Mesodermal cell (in vitro differentiated cells): ENCODE measurements around the gene NPBWR2.
"Not testable (repeated sequence)": the region's sequence is repeated elsewhere in the genome, so short reads cannot be mapped to it uniquely, and the experiment has no call there.

Source experiments
- H3K27ac ChIP-seq: 2 replicates; pipeline ENCODE4 v1.7.0; 2013; ENCODE audit warnings: mild to moderate bottlenecking, low read depth, low read length, moderate library complexity; ENCODE audit not compliant: severe bottlenecking
- H3K36me3 ChIP-seq: 2 replicates; pipeline ENCODE4 v1.7.1; 2013; ENCODE audit warnings: mild to moderate bottlenecking, low read length, moderate library complexity; ENCODE audit not compliant: control insufficient read depth, insufficient read depth
- H3K4me1 ChIP-seq: one replicate; pipeline ENCODE4 v1.7.1; 2013; ENCODE audit warnings: mild to moderate bottlenecking, low read length; ENCODE audit not compliant: insufficient read depth, control insufficient read depth, poor library complexity, severe bottlenecking
- H3K4me3 ChIP-seq: 2 replicates; pipeline ENCODE4 v1.7.0; 2013; ENCODE audit warnings: low read length, control low read depth, mild to moderate bottlenecking; ENCODE audit not compliant: insufficient read depth, poor library complexity, severe bottlenecking; ENCODE audit errors: extremely low read depth
- H3K9me3 ChIP-seq: 2 replicates; pipeline ENCODE4 v1.7.1; 2013; ENCODE audit warnings: mild to moderate bottlenecking, low read length, moderate library complexity; ENCODE audit not compliant: control insufficient read depth
- WGBS, 2 experiments: methylation state at CpG; one replicate each; pipeline ENCODE4 v1.1.5; 2013; ENCODE audit warnings: missing lambda C conversion rate in 2 of 2; ENCODE audit not compliant: insufficient coverage in 2 of 2; 5-methylcytosine and 5-hydroxymethylcytosine counted together

Gene NPBWR2

GRCh38 chr20:64142590-64142989 is 35.2 kb upstream of the NPBWR2 start:
- no peak overlapping the region for H3K4me3 ChIP-seq
- H3K36me3 ChIP-seq = no peaks in the 10 kb centered on the region
- no peak overlapping the region for H3K27ac ChIP-seq
- 68 to 69% methylated on average over 6 to 8 of the region's 9 CpGs for WGBS, 2 experiments
- peaks cover 12% of the 10 kb centered on the region for H3K9me3 ChIP-seq
- H3K4me1 ChIP-seq = no peaks in the 10 kb centered on the region

GRCh38 chr20:64140956-64141355 is 33.6 kb upstream of the NPBWR2 start:
- H3K27ac ChIP-seq = no peak overlapping the region
- H3K9me3 ChIP-seq = peaks cover 11% of the 10 kb centered on the region
- WGBS, 2 experiments = 88 to 92% methylated on average over 4 to 6 of the region's 10 CpGs
- H3K4me3 ChIP-seq = no peak overlapping the region
- no peaks in the 10 kb centered on the region for H3K36me3 ChIP-seq
- no peaks in the 10 kb centered on the region for H3K4me1 ChIP-seq

GRCh38 chr20:64140061-64140931 is 32.9 kb upstream of the NPBWR2 start:
- no peaks in the 10 kb centered on the region for H3K36me3 ChIP-seq
- H3K4me1 ChIP-seq = no peaks in the 10 kb centered on the region
- WGBS, 2 experiments = 82 to 89% methylated on average over 9 to 12 of the region's 13 CpGs
- no peak overlapping the region for H3K27ac ChIP-seq
- H3K4me3 ChIP-seq = no peak overlapping the region
- H3K9me3 ChIP-seq = peaks cover 4% of the 10 kb centered on the region

- no peaks in the 10 kb centered on the region for H3K36me3 ChIP-seq
- no peaks in the 10 kb centered on the region for H3K9me3 ChIP-seq
- no peak overlapping the region for H3K4me3 ChIP-seq
- 84 to 86% methylated on average over 17 to 18 of the region's 21 CpGs for WGBS, 2 experiments
- H3K4me1 ChIP-seq = no peaks in the 10 kb centered on the region
- H3K27ac ChIP-seq = no peak overlapping the region
These were observed 32.1 kb upstream of the NPBWR2 start for GRCh38 chr20:64139199-64140060.

DNA sequence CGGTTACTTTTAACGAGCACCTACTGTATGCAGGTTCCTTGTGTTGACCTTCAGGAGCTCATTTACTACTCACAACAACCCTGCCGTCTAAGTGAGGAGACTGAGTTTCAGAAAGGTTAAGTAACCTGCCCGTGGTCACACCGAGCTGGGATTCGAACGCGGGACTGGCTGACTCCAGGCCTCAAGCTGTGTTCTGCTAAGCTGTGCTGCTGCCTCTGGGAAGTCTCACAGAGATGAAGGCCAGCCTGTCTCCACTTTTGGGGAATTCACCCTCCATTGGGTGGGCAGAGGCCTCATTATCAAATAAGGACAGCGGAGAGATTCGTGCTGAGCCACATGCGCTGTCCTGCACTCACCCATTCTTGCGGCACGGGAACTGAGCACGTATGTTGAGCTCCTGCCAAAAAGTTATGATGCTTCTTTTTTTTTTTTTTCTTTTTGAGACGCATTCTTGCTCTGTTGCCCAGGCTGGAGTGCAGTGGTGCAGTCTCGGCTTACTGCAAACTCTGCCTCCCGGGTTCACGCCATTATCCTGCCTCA is 31.0 kb upstream of the NPBWR2 start:
- H3K27ac ChIP-seq = no peak overlapping the region
- no peaks in the 10 kb centered on the region for H3K9me3 ChIP-seq
- no peaks in the 10 kb centered on the region for H3K36me3 ChIP-seq
- no peaks in the 10 kb centered on the region for H3K4me1 ChIP-seq
- WGBS, 2 experiments = 91% methylated on average over 16 to 18 of the region's 18 CpGs
- H3K4me3 ChIP-seq = no peak overlapping the region

DNA sequence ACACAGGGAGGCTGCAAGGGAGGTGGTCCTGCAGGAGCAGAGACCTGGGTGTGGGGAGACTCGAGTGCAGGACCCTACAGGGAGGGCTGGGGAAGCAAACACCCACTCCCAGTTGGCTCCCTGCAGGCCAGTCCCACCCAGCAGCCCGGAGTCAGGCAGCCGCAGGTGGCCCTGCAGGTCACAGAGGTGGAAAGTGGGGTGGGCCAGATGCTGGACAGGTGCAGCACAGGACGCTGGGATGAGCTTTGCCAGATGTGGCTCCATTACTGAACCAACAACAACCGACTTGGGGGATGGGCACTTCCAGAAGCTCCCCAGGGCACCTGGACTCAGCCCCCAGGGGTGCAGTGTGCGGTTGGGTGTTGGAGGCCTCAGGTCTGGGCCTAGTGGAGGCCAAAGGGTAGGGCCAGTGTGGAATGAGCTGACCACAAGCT is 30.2 kb upstream of the NPBWR2 start:
- 85 to 89% methylated on average over 4 to 5 of the region's 6 CpGs for WGBS, 2 experiments
- H3K9me3 ChIP-seq = no peaks in the 10 kb centered on the region
- no peak overlapping the region for H3K4me3 ChIP-seq

GRCh38 chr20:64136004-64136710 is 28.8 kb upstream of the NPBWR2 start:
- no peaks in the 10 kb centered on the region for H3K9me3 ChIP-seq
- H3K4me3 ChIP-seq = no peak overlapping the region
- H3K27ac ChIP-seq = no peak overlapping the region
- no peaks in the 10 kb centered on the region for H3K36me3 ChIP-seq
- 87 to 89% methylated on average over 27 to 32 of the region's 32 CpGs for WGBS, 2 experiments
- no peaks in the 10 kb centered on the region for H3K4me1 ChIP-seq

More for the DNA sequence above, 30.2 kb upstream of the NPBWR2 start:
- Histone ChIP-seq H3K4me1 (no peaks in the 10 kb centered on the region), H3K36me3 (no peaks in the 10 kb centered on the region), H3K27ac (no peak overlapping the region)

DNA sequence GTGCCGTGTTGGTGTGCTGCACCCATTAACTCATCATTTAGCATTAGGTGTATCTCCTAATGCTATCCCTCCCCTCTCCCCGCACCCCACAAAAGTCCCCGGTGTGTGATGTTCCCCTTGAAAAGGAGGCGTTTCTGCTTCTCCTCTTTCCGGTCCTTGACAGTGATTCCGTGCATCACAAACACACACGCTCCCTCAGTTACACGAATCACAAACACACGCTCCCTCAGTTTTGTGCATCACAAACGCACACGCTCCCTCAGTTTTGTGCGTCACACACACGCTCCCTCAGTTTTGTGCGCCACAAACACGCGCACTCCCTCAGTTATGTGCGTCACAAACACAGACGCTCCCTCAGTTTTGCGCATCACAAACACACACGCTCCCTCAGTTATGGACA is 27.4 kb upstream of the NPBWR2 start:
- H3K36me3 ChIP-seq, H3K4me3 ChIP-seq, H3K9me3 ChIP-seq, H3K4me1 ChIP-seq, H3K27ac ChIP-seq: not testable (repeated sequence)
- 89 to 92% methylated on average over 16 to 17 of the region's 20 CpGs for WGBS, 2 experiments

- Histone ChIP-seq H3K27ac (no peak overlapping the region), H3K4me1 (no peaks in the 10 kb centered on the region), H3K9me3 (no peaks in the 10 kb centered on the region), H3K36me3 (no peaks in the 10 kb centered on the region), H3K4me3 (no peak overlapping the region)
- 78 to 84% methylated on average over 6 of the region's 8 CpGs for WGBS, 2 experiments
These were observed 26.6 kb upstream of the NPBWR2 start for GRCh38 chr20:64133951-64134407.

DNA sequence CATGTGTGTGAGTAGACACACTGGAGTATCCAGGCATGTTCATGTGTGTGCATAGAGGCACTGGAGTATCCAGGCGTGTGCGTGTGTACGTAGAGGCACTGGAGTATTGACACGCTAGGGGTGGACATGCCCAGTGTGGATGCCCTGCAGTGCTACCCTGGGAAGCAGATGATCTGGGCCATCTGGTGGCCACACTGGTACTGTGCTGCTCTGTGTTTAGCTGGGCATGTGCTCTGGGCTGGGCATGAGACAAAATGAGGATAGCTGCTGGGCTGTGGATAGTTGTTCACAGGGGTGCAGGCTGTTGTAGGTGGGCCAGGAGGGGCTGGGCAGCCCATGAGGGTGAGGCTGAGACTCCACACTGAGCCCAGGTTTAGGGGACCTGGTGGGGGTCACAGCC is 24.0 kb upstream of the NPBWR2 start:
- 87 to 91% methylated on average over 4 of the region's 4 CpGs for WGBS, 2 experiments
- Histone ChIP-seq H3K36me3 (no peaks in the 10 kb centered on the region), H3K4me3 (no peak overlapping the region), H3K9me3 (no peaks in the 10 kb centered on the region), H3K4me1 (no peaks in the 10 kb centered on the region), H3K27ac (no peak overlapping the region)
